GM19324 (cell line): Measurements from ENCODE around the gene UTF1.
"Not testable (repeated sequence)": the region's sequence is repeated elsewhere in the genome, so short reads cannot be mapped to it uniquely, and the experiment has no call there.

ENCODE experiments used
- ATAC-seq: cut with Tn5 transposase; IDR thresholded peaks from one replicate; pipeline ENCODE4 v1.9.1; 2021; ENCODE audit warnings: mild to moderate bottlenecking, moderate library complexity; ENCODE audit not compliant: unreplicated experiment, low FRiP score

The UTF1 gene

GRCh38 chr10:133207627-133208026 lies 22.4 kb upstream of the UTF1 start:
- ATAC-seq: no peak

- no peak for ATAC-seq
Measured at GRCh38 chr10:133208466-133208865, 21.6 kb upstream of the UTF1 start.

- no peak for ATAC-seq
Measured at GRCh38 chr10:133209117-133209516, 20.9 kb upstream of the UTF1 start.

GRCh38 chr10:133209641-133210040 lies 20.4 kb upstream of the UTF1 start:
- no peak for ATAC-seq

GRCh38 chr10:133210398-133211140 lies 19.4 kb upstream of the UTF1 start:
- no peak for ATAC-seq

GRCh38 chr10:133211141-133211830 lies 18.7 kb upstream of the UTF1 start:
- ATAC-seq: no peak

- ATAC-seq: no peak
Measured at GRCh38 chr10:133211959-133212852, 17.8 kb upstream of the UTF1 start.

- ATAC-seq: no peak
Measured at GRCh38 chr10:133212853-133213494, 17.0 kb upstream of the UTF1 start.

- ATAC-seq: no peak
Measured at GRCh38 chr10:133213641-133214467, 16.2 kb upstream of the UTF1 start.

- ATAC-seq: no peak
Measured at GRCh38 chr10:133214468-133215410, 15.3 kb upstream of the UTF1 start.

GRCh38 chr10:133215586-133215985 lies 14.4 kb upstream of the UTF1 start:
- no peak for ATAC-seq

GRCh38 chr10:133216776-133217175 lies 13.2 kb upstream of the UTF1 start:
- ATAC-seq: no peak

- no peak for ATAC-seq
Measured at GRCh38 chr10:133217800-133218589, 12.0 kb upstream of the UTF1 start.

GRCh38 chr10:133218891-133219290 lies 11.1 kb upstream of the UTF1 start:
- ATAC-seq: no peak

- no peak for ATAC-seq
Measured at GRCh38 chr10:133219782-133220181, 10.2 kb upstream of the UTF1 start.

GRCh38 chr10:133221331-133221730 lies 8.7 kb upstream of the UTF1 start:
- ATAC-seq: no peak

- ATAC-seq: not testable (repeated sequence)
Measured at GRCh38 chr10:133221756-133222155, 8.3 kb upstream of the UTF1 start.

GRCh38 chr10:133224076-133224475 lies 5.9 kb upstream of the UTF1 start:
- no peak for ATAC-seq
